Gastroesophageal sphincter (tissue), 4 donors: ENCODE data around the gene DPP6. TPM values are rescaled to one million over a fixed set of nuclear protein-coding genes. Genes with fewer than 3 reads are reported as not detected.

ENCODE experiments used
- ATAC-seq: fragments of 150-250 bp; one replicate; pipeline ENCODE4 v1.9.1; 2016; ENCODE audit warnings: mild to moderate bottlenecking, moderate library complexity
- H3K27ac ChIP-seq, 4 donors: fragments of 200-600 bp; sonication (generic) in 3 of 4; 1 replicate in 3 of 4; 2 replicates in 1 of 4; pipeline ENCODE4 v1.5.1; 2016 to 2019
- H3K27me3 ChIP-seq: fragments of 200-600 bp; sonication (generic); one replicate; pipeline ENCODE4 v1.5.1; 2019
- H3K36me3 ChIP-seq, 2 donors: fragments of 200-600 bp; sonication (generic); one replicate each; pipeline ENCODE4 v1.5.1; 2019; ENCODE audit warnings: control low read depth in 1 of 2
- H3K4me1 ChIP-seq, 3 donors: fragments of 200-600 bp; sonication (generic); 1 replicate in 2 of 3; 2 replicates in 1 of 3; pipeline ENCODE4 v1.5.1; 2016 to 2019; ENCODE audit warnings: control low read depth in 2 of 3
- H3K4me3 ChIP-seq, 2 donors: fragments of 200-600 bp; sonication (generic); one replicate each; pipeline ENCODE4 v1.5.1; 2019; ENCODE audit warnings: mild to moderate bottlenecking in 1 of 2, moderate library complexity in 1 of 2
- H3K9me3 ChIP-seq, 3 donors: fragments of 200-600 bp; sonication (generic); one replicate each; pipeline ENCODE4 v1.5.1; 2017 to 2019; ENCODE audit warnings: control low read depth in 2 of 3
- CTCF ChIP-seq, 4 experiments: fragments of 200-600 bp in 2 of 4; fragments of 450-650 bp in 2 of 4; sonication (generic) in 1 of 4; IDR thresholded peaks; one replicate each; pipeline ENCODE4 v1.5.1; 2017 to 2019; ENCODE audit warnings: antibody characterized with exemption in 4 of 4, mild to moderate bottlenecking in 2 of 4, moderate library complexity in 2 of 4
- EP300 ChIP-seq: sonication (generic); formaldehyde crosslinking; IDR thresholded peaks from one replicate; pipeline ENCODE4 v1.6.1; 2017; ENCODE audit warnings: antibody characterized with exemption, mild to moderate bottlenecking
- POLR2A ChIP-seq, 2 donors: fragments of 450-650 bp; IDR thresholded peaks; one replicate each; pipeline ENCODE4 v1.6.1; 2017; ENCODE audit warnings: antibody characterized with exemption in 2 of 2, mild to moderate bottlenecking in 2 of 2, moderate library complexity in 1 of 2
- POLR2AphosphoS5 ChIP-seq: sonication (generic); formaldehyde crosslinking; IDR thresholded peaks from one replicate; pipeline ENCODE4 v1.6.1; 2017; ENCODE audit warnings: antibody characterized with exemption
- WGBS, 2 donors: methylation state at CpG; one replicate each; pipeline ENCODE4 v1.1.5; 2018; ENCODE audit warnings: low coverage in 1 of 2; 5-methylcytosine and 5-hydroxymethylcytosine counted together
- total RNA-seq, 4 donors: library from RNA; depleted of rRNA; stranded (reverse); fragments of >200 nt; gene quantifications; one replicate each; pipeline ENCODE4 v1.1.0, GENCODE V29; 2016

Gene DPP6
- total RNA-seq, 4 donors from 2014 or later, result 14.3 to 40.0 (median 23.1) TPM

- no peaks in the 10 kb centered on the region for H3K27me3 ChIP-seq
- ATAC-seq, result no peak
- no peak overlapping the region for H3K4me3 ChIP-seq
- H3K9me3 ChIP-seq, result no peaks in the 10 kb centered on the region
- H3K4me1 ChIP-seq, result peaks cover 0 to 19% (median 4%) of the 10 kb centered on the region in 3 donors
- TF ChIP-seq POLR2AphosphoS5, result no peak
- TF ChIP-seq EP300, result no peak
- no peak for TF ChIP-seq CTCF (IDR thresholded peaks at IDR 0.05)
- TF ChIP-seq POLR2A (IDR thresholded peaks at IDR 0.05), result no peak
- no peaks in the 10 kb centered on the region for H3K36me3 ChIP-seq
- 45% methylated on average over 7 to 8 of the region's 8 CpGs for WGBS, 2 donors
- no peak overlapping the region for H3K27ac ChIP-seq
Measured at GRCh38 chr7:154424350-154424749, 372.2 kb downstream of the DPP6 start.

- Histone ChIP-seq H3K27ac (no peak overlapping the region), H3K4me1 (peaks cover 0 to 19% (median 4%) of the 10 kb centered on the region in 3 donors), H3K27me3 (no peaks in the 10 kb centered on the region), H3K36me3 (no peaks in the 10 kb centered on the region), H3K9me3 (no peaks in the 10 kb centered on the region), H3K4me3 (no peak overlapping the region)
- TF ChIP-seq POLR2A (IDR thresholded peaks at IDR 0.05) (no peak), POLR2AphosphoS5 (no peak), EP300 (no peak), CTCF (IDR thresholded peaks at IDR 0.05) (no peak)
- WGBS, 2 donors, result 58 to 78% methylated on average over 1 to 2 of the region's 2 CpGs
- ATAC-seq, result no peak
Measured at GRCh38 chr7:154425271-154425670, 373.1 kb downstream of the DPP6 start.

GRCh38 chr7:154426778-154427177 lies 374.6 kb downstream of the DPP6 start:
- Histone ChIP-seq H3K27ac (no peak overlapping the region), H3K4me1 (peaks cover 0 to 19% (median 4%) of the 10 kb centered on the region in 3 donors), H3K4me3 (no peak overlapping the region), H3K27me3 (no peaks in the 10 kb centered on the region), H3K9me3 (no peaks in the 10 kb centered on the region), H3K36me3 (no peaks in the 10 kb centered on the region)
- 76 to 88% methylated on average over 2 to 3 of the region's 3 CpGs for WGBS, 2 donors
- TF ChIP-seq CTCF (IDR thresholded peaks at IDR 0.05) (no peak), POLR2AphosphoS5 (no peak), POLR2A (IDR thresholded peaks at IDR 0.05) (no peak), EP300 (no peak)
- no peak for ATAC-seq

- no peak for ATAC-seq
- no peak for TF ChIP-seq EP300
- TF ChIP-seq POLR2AphosphoS5, result no peak
- no peak for TF ChIP-seq POLR2A (IDR thresholded peaks at IDR 0.05)
- TF ChIP-seq CTCF (IDR thresholded peaks at IDR 0.05), result no peak
- Histone ChIP-seq H3K27ac (no peak overlapping the region), H3K4me1 (peaks cover 0 to 19% (median 4%) of the 10 kb centered on the region in 3 donors), H3K4me3 (no peak overlapping the region), H3K9me3 (no peaks in the 10 kb centered on the region), H3K36me3 (no peaks in the 10 kb centered on the region), H3K27me3 (no peaks in the 10 kb centered on the region)
Measured at GRCh38 chr7:154427533-154427932, 375.3 kb downstream of the DPP6 start.

- ATAC-seq, result no peak
- 58 to 80% methylated on average over 11 to 19 of the region's 20 CpGs for WGBS, 2 donors
- TF ChIP-seq POLR2A (IDR thresholded peaks at IDR 0.05), result no peak
- no peak for TF ChIP-seq CTCF (IDR thresholded peaks at IDR 0.05)
- no peak for TF ChIP-seq POLR2AphosphoS5
- no peak for TF ChIP-seq EP300
- Histone ChIP-seq H3K4me1 (peaks cover 0 to 4% (median 0%) of the 10 kb centered on the region in 3 donors), H3K9me3 (no peaks in the 10 kb centered on the region), H3K36me3 (no peaks in the 10 kb centered on the region), H3K27ac (no peak overlapping the region), H3K27me3 (no peaks in the 10 kb centered on the region), H3K4me3 (no peak overlapping the region)
Measured at GRCh38 chr7:154429666-154430404, 377.6 kb downstream of the DPP6 start.
